B cell (primary cell): ENCODE results near the gene IL1R2. TPM values are rescaled to one million over a fixed set of nuclear protein-coding genes. Genes with fewer than 3 reads are reported as not detected.

Experiments used
- ATAC-seq: fragments of 200-7000 bp; cut with Tn5 transposase; one replicate; pipeline ENCODE4 v1.10.0; 2021; ENCODE audit warnings: low read depth, mild to moderate bottlenecking, moderate number of reproducible peaks, moderate library complexity
- CTCF ChIA-PET: fragments of 350-600 bp; sonication (Branson Sonifier 250); formaldehyde crosslinking; loops from one replicate; lab custom pipeline; 2021; ENCODE audit warnings: antibody characterized with exemption, inconsistent platforms; lab: Charles Lee
- POLR2A ChIA-PET: fragments of 350-600 bp; sonication (Branson Sonifier 250); formaldehyde crosslinking; loops from one replicate; lab custom pipeline; 2021; ENCODE audit warnings: antibody characterized with exemption; lab: Charles Lee
- DNase-seq: peaks from one replicate; pipeline ENCODE4 v3.0.0; 2013
- H2AFZ ChIP-seq: 2 replicates; pipeline ENCODE4 v1.6.1; 2012; ENCODE audit warnings: mild to moderate bottlenecking, low read depth, low read length; ENCODE audit not compliant: insufficient read depth, poor library complexity, severe bottlenecking
- H3K27ac ChIP-seq, 2 donors: 1 replicate in 1 of 2; 2 replicates in 1 of 2; pipeline ENCODE4 v1.5.1; 2012 to 2013; ENCODE audit warnings: low read length in 2 of 2, mild to moderate bottlenecking in 2 of 2, moderate library complexity in 1 of 2
- H3K27me3 ChIP-seq, 4 experiments: fragments of 200-600 bp in 1 of 4; sonication (generic) in 1 of 4; replicated peaks in 1 of 4; 1 replicate in 2 of 4; 2 replicates in 2 of 4; pipeline versions ENCODE4 v1.6.1 to v1.7.0; 2013 to 2016; ENCODE audit warnings: low read length in 3 of 4, mild to moderate bottlenecking in 2 of 4, mixed read lengths in 1 of 4, moderate library complexity in 1 of 4; ENCODE audit not compliant: insufficient read depth in 4 of 4, control insufficient read depth in 3 of 4; ENCODE audit errors: control extremely low read depth in 1 of 4
- H3K36me3 ChIP-seq, 2 experiments: replicated peaks in 1 of 2; 1 replicate in 1 of 2; 2 replicates in 1 of 2; pipeline versions ENCODE4 v1.6.1 to v1.7.1; 2013; ENCODE audit warnings: low read length in 1 of 2; ENCODE audit not compliant: insufficient read depth in 2 of 2, control insufficient read depth in 1 of 2; ENCODE audit errors: control extremely low read depth in 1 of 2, extremely low read depth in 1 of 2
- H3K4me1 ChIP-seq, 2 donors: fragments of 200-600 bp in 1 of 2; sonication (generic) in 1 of 2; 1 replicate in 1 of 2; 2 replicates in 1 of 2; pipeline versions ENCODE4 v1.5.1 to v1.6.1; 2013 to 2017; ENCODE audit warnings: low read length in 2 of 2; ENCODE audit not compliant: control insufficient read depth in 2 of 2, insufficient read depth in 2 of 2
- H3K4me2 ChIP-seq: replicated peaks from 2 replicates; pipeline ENCODE3; 2012; ENCODE audit warnings: mild to moderate bottlenecking, low read depth, low read length; ENCODE audit not compliant: poor library complexity, severe bottlenecking
- H3K4me3 ChIP-seq, 5 experiments: fragments of 200-600 bp in 1 of 5; sonication (generic) in 1 of 5; 1 replicate in 3 of 5; 2 replicates in 2 of 5; pipeline versions ENCODE4 v1.5.1 to v1.7.0; 2011 to 2016; ENCODE audit warnings: low read length in 4 of 5, mild to moderate bottlenecking in 4 of 5, low read depth in 2 of 5, control low read depth in 1 of 5, moderate library complexity in 1 of 5; ENCODE audit not compliant: insufficient read depth in 1 of 5; ENCODE audit errors: control extremely low read depth in 1 of 5, extremely low read depth in 1 of 5
- H3K79me2 ChIP-seq: fragments of 200-600 bp; sonication (generic); one replicate; pipeline ENCODE4 v1.6.0; 2016; ENCODE audit warnings: low read length; ENCODE audit not compliant: control insufficient read depth, insufficient read depth
- H3K9ac ChIP-seq: fragments of 200-600 bp; sonication (generic); 2 replicates; pipeline ENCODE4 v1.6.1; 2017; ENCODE audit warnings: mild to moderate bottlenecking, low read length, moderate library complexity
- H3K9me3 ChIP-seq, 3 donors: one replicate each; pipeline versions ENCODE4 v1.6.1 to v1.7.1; 2013; ENCODE audit warnings: low read length in 2 of 3; ENCODE audit not compliant: control insufficient read depth in 2 of 3, insufficient read depth in 1 of 3; ENCODE audit errors: control extremely low read depth in 1 of 3
- H4K20me1 ChIP-seq: 2 replicates; pipeline ENCODE4 v1.6.0; 2012; ENCODE audit warnings: mild to moderate bottlenecking, low read length; ENCODE audit not compliant: insufficient read depth, control insufficient read depth, poor library complexity, severe bottlenecking
- H3K27ac Mint-ChIP-seq: one replicate; pipeline ENCODE4 v1.8.0; 2021; ENCODE audit warnings: mixed read lengths
- H3K27me3 Mint-ChIP-seq: one replicate; pipeline ENCODE4 v1.8.0; 2021; ENCODE audit warnings: mixed read lengths
- H3K4me1 Mint-ChIP-seq: one replicate; pipeline ENCODE4 v1.8.0; 2021; ENCODE audit warnings: mixed read lengths
- H3K4me3 Mint-ChIP-seq: one replicate; pipeline ENCODE4 v1.8.0; 2021; ENCODE audit warnings: mixed read lengths
- H3K9me3 Mint-ChIP-seq: one replicate; pipeline ENCODE4 v1.8.0; 2022; ENCODE audit warnings: mixed read lengths; ENCODE audit not compliant: insufficient read depth
- CTCF ChIP-seq: fragments of 200-600 bp; IDR thresholded peaks from one replicate; pipeline ENCODE4 v1.8.0; 2022; ENCODE audit warnings: antibody characterized with exemption, mild to moderate bottlenecking
- EZH2 ChIP-seq: IDR thresholded peaks from 2 replicates; pipeline ENCODE4 v1.6.1; 2012; ENCODE audit warnings: borderline replicate concordance, low read depth, mild to moderate bottlenecking, moderate library complexity, low read length; ENCODE audit not compliant: insufficient read depth, poor library complexity, severe bottlenecking
- WGBS: methylation state at CpG from one replicate; pipeline ENCODE4 v1.1.5; 2013; ENCODE audit warnings: missing lambda C conversion rate; ENCODE audit not compliant: insufficient coverage; 5-methylcytosine and 5-hydroxymethylcytosine counted together
- intact Hi-C: fragments of 100-400 bp; cut with micrococcal nuclease; formaldehyde crosslinking; loops from one replicate; pipeline ENCODE4 v1.10.0; 2022
- polyA plus RNA-seq: library from polyadenylated mRNA; depleted of rRNA; stranded (reverse); fragments of >200 nt; gene quantifications from 2 replicates; pipeline ENCODE4 v1.2.3, GENCODE V29; 2012
- total RNA-seq, 2 donors: library from RNA; stranded (reverse); fragments of 120-200 nt in 1 of 2; gene quantifications; 1 replicate in 1 of 2; 2 replicates in 1 of 2; pipeline versions ENCODE4 v1.2.3 to v1.2.4, GENCODE V29; 2013 to 2022

The IL1R2 gene
- total and polyA plus RNA-seq, 2 donors (not counting 1 experiment from before 2014, with no cell fraction given) = not detected

GRCh38 chr2:102029405-102029804 is 37.6 kb downstream of the IL1R2 start:
- ChIA-PET POLR2A (no interaction called here), CTCF (interaction anchor here (2.8 kb wide), 1 partner anchor 9 kb away, joined by 8 read pairs; no protein-coding TSS in a partner anchor)
- Mint-ChIP-seq H3K27me3 (peaks cover 6% of the 10 kb centered on the region), H3K27ac (no peak overlapping the region), H3K4me3 (no peak overlapping the region), H3K4me1 (peaks cover 21% of the 10 kb centered on the region), H3K9me3 (no peaks in the 10 kb centered on the region)
- Histone ChIP-seq H3K36me3 (no peaks in the 10 kb centered on the region), H3K4me3 (no peak overlapping the region), H3K27me3 (no peaks in the 10 kb centered on the region), H4K20me1 (no peaks in the 10 kb centered on the region), H3K9me3 (peaks cover 0 to 4% (median 0%) of the 10 kb centered on the region in 3 donors), H2AFZ (no peak overlapping the region), H3K4me2 (no peak overlapping the region), H3K79me2 (no peaks in the 10 kb centered on the region), H3K9ac (no peak overlapping the region), H3K4me1 (peaks cover 13 to 15% of the 10 kb centered on the region in 2 donors), H3K27ac (no peak overlapping the region)
- ATAC-seq = no peak
- intact Hi-C loops = no loop called here
- no CpG with 5 or more reads among the region's 2 CpGs for WGBS
- DNase-seq = no peak
- TF ChIP-seq CTCF = no peak
- no peak for TF ChIP-seq EZH2

GRCh38 chr2:102029952-102030351 is 38.2 kb downstream of the IL1R2 start:
- no peaks in the 10 kb centered on the region for H3K79me2 ChIP-seq
- Mint-ChIP-seq H3K27me3 (peaks cover 6% of the 10 kb centered on the region), H3K4me1 (peaks cover 26% of the 10 kb centered on the region), H3K4me3 (no peak overlapping the region), H3K9me3 (no peaks in the 10 kb centered on the region), H3K27ac (no peak overlapping the region)
- CTCF ChIA-PET = interaction anchor here (1.4 to 2.8 kb wide), 2 partner anchors 9 to 211 kb away, joined by 6 to 8 read pairs; no protein-coding TSS in a partner anchor
- no peaks in the 10 kb centered on the region for H4K20me1 ChIP-seq
- ATAC-seq (no peak), DNase-seq (no peak)
- H3K4me3 ChIP-seq = no peak overlapping the region
- intact Hi-C loops = no loop called here
- H3K4me1 ChIP-seq = peaks cover 13 to 15% of the 10 kb centered on the region in 2 donors
- peaks cover 0 to 4% (median 0%) of the 10 kb centered on the region in 3 donors for H3K9me3 ChIP-seq
- no peak overlapping the region for H2AFZ ChIP-seq
- H3K4me2 ChIP-seq = no peak overlapping the region
- H3K36me3 ChIP-seq = no peaks in the 10 kb centered on the region
- no peak overlapping the region for H3K27ac ChIP-seq
- H3K27me3 ChIP-seq = no peaks in the 10 kb centered on the region
- POLR2A ChIA-PET = no interaction called here
- H3K9ac ChIP-seq = no peak overlapping the region
- TF ChIP-seq EZH2 = no peak
- no peak for TF ChIP-seq CTCF
